ENCODE data around the gene ZNF860.
"Not testable (repeated sequence)": the region's sequence is repeated elsewhere in the genome, so short reads cannot be mapped to it uniquely, and the experiment has no call there.

The ZNF860 gene

GRCh38 chr3:32003380-32003779, 21.8 kb downstream of the ZNF860 start:
- no peak for DNase-seq (ENCODE audit: low read depth)
- no peak for TF ChIP-seq CTCF (IDR thresholded peaks at IDR 0.05; ENCODE audit: low read depth, low read length, missing control alignments)
- H3K4me3 ChIP-seq (ENCODE audit: low read depth, low read length), result no peak overlapping the region

- H3K4me3 ChIP-seq (ENCODE audit: low read depth, low read length), result no peak overlapping the region
- no peak for DNase-seq (ENCODE audit: low read depth)
- TF ChIP-seq CTCF (IDR thresholded peaks at IDR 0.05; ENCODE audit: low read depth, low read length, missing control alignments), result no peak
Measured at GRCh38 chr3:32004113-32004765, 22.7 kb downstream of the ZNF860 start.

- no peak for DNase-seq (ENCODE audit: low read depth)
- no peak overlapping the region for H3K4me3 ChIP-seq (ENCODE audit: low read depth, low read length)
Measured at GRCh38 chr3:32009101-32009500, 27.6 kb downstream of the ZNF860 start.

GRCh38 chr3:32009957-32010356, 28.4 kb downstream of the ZNF860 start:
- no peak for DNase-seq (ENCODE audit: low read depth)
- no peak overlapping the region for H3K4me3 ChIP-seq (ENCODE audit: low read depth, low read length)
- TF ChIP-seq CTCF (IDR thresholded peaks at IDR 0.05; ENCODE audit: low read depth, low read length, missing control alignments), result no peak

More at GRCh38 chr3:32009101-32009500, 27.6 kb downstream of the ZNF860 start:
- TF ChIP-seq CTCF (IDR thresholded peaks at IDR 0.05; ENCODE audit: low read depth, low read length, missing control alignments), result no peak

- not testable (repeated sequence) for H3K4me3 ChIP-seq (ENCODE audit: low read depth, low read length); DNase-seq (ENCODE audit: low read depth)
Measured at GRCh38 chr3:32010699-32011098, 29.1 kb downstream of the ZNF860 start.

- not testable (repeated sequence) for H3K4me3 ChIP-seq (ENCODE audit: low read depth, low read length); DNase-seq (ENCODE audit: low read depth)
Measured at GRCh38 chr3:32015638-32016037, 34.1 kb downstream of the ZNF860 start.

- TF ChIP-seq CTCF (IDR thresholded peaks at IDR 0.05; ENCODE audit: low read depth, low read length, missing control alignments), result no peak
- DNase-seq (ENCODE audit: low read depth), result no peak
- no peak overlapping the region for H3K4me3 ChIP-seq (ENCODE audit: low read depth, low read length)
Measured at GRCh38 chr3:32017286-32017685, 35.7 kb downstream of the ZNF860 start.

- TF ChIP-seq CTCF (IDR thresholded peaks at IDR 0.05; ENCODE audit: low read depth, low read length, missing control alignments), result peak; percentile 62
- no peak for DNase-seq (ENCODE audit: low read depth)
Measured at GRCh38 chr3:32018757-32019564, 37.4 kb downstream of the ZNF860 start.

More at GRCh38 chr3:32018757-32019564, 37.4 kb downstream of the ZNF860 start:
- no peak overlapping the region for H3K4me3 ChIP-seq (ENCODE audit: low read depth, low read length)
